T-helper 2 cell (primary cell): ENCODE results near the gene RCL1.

ENCODE experiments used
- DNase-seq, 5 experiments: peaks; one replicate each; pipeline versions ENCODE4 v3.0.0 to v3.0.0-alpha.2; 2012 to 2022

Gene RCL1

GRCh38 chr9:4844056-4844838, 51.5 kb downstream of the RCL1 start:
- peak in 1 of 5 experiments; percentile 70 for DNase-seq

- peak in 1 of 5 experiments; percentile 61 for DNase-seq
Observed at GRCh38 chr9:4849369-4849768, 56.6 kb downstream of the RCL1 start.

GRCh38 chr9:4850603-4851310, 58.0 kb downstream of the RCL1 start:
- DNase-seq: peak in 1 of 5 experiments; percentile 65

GRCh38 chr9:4852419-4852818, 59.7 kb downstream of the RCL1 start:
- no peak for DNase-seq

GRCh38 chr9:4854265-4854590, 61.5 kb downstream of the RCL1 start:
- DNase-seq: no peak

- no peak for DNase-seq
Observed at GRCh38 chr9:4855841-4856240, 63.1 kb downstream of the RCL1 start.

GRCh38 chr9:4857163-4857810, 64.5 kb downstream of the RCL1 start:
- DNase-seq: peak in 1 of 5 experiments; percentile 30

- no peak for DNase-seq
Observed at GRCh38 chr9:4859035-4859434, 66.3 kb downstream of the RCL1 start.

- no peak for DNase-seq
Observed at GRCh38 chr9:4860383-4860782, 67.6 kb downstream of the RCL1 start.

- no peak for DNase-seq
Observed at GRCh38 chr9:4861145-4861544, 68.4 kb downstream of the RCL1 start.

GRCh38 chr9:4861736-4862451, 69.2 kb downstream of the RCL1 start:
- DNase-seq: no peak

- DNase-seq: no peak
Observed at GRCh38 chr9:4862506-4863250, 69.9 kb downstream of the RCL1 start.

- no peak for DNase-seq
Observed at GRCh38 chr9:4864234-4864661, 71.5 kb downstream of the RCL1 start.

GRCh38 chr9:4864698-4865097, 72.0 kb downstream of the RCL1 start:
- DNase-seq: no peak

- peak in 1 of 5 experiments; percentile 97 for DNase-seq
Observed at GRCh38 chr9:4865681-4866080, 72.9 kb downstream of the RCL1 start.

GRCh38 chr9:4866239-4866969, 73.7 kb downstream of the RCL1 start:
- peak in 1 of 5 experiments; percentile 97 for DNase-seq

GRCh38 chr9:4873066-4873465, 80.3 kb downstream of the RCL1 start:
- no peak for DNase-seq

GRCh38 chr9:4875559-4875958, 82.8 kb downstream of the RCL1 start:
- no peak for DNase-seq

GRCh38 chr9:4879115-4879558, 86.4 kb downstream of the RCL1 start:
- no peak for DNase-seq

- no peak for DNase-seq
Observed at GRCh38 chr9:4883326-4883873, 90.7 kb downstream of the RCL1 start.

- no peak for DNase-seq
Observed at GRCh38 chr9:4886698-4887097, 94.0 kb downstream of the RCL1 start.
